Psoas muscle (tissue), 8 donors: Measurements from ENCODE around the gene UBL7. TPM values are rescaled to one million over a fixed set of nuclear protein-coding genes. Genes with fewer than 3 reads are reported as not detected.
"Not testable (repeated sequence)": the region's sequence is repeated elsewhere in the genome, so short reads cannot be mapped to it uniquely, and the experiment has no call there.

Source experiments
- ATAC-seq, 4 donors: fragments of 200-7000 bp; cut with Tn5 transposase; one replicate each; pipeline ENCODE4 v1.9.1; 2020; ENCODE audit warnings: moderate library complexity in 3 of 4, mild to moderate bottlenecking in 2 of 4
- DNase-seq, 2 donors: peaks; one replicate each; pipeline ENCODE4 v3.0.0-alpha.2; 2020
- H3K27ac ChIP-seq: fragments of 200-600 bp; one replicate; pipeline ENCODE4 v1.8.0; 2022
- H3K27me3 ChIP-seq, 3 donors: fragments of 200-600 bp in 1 of 3; one replicate each; pipeline versions ENCODE4 v1.6.1 to v1.8.0; 2013 to 2022; ENCODE audit warnings: low read length in 2 of 3, mild to moderate bottlenecking in 2 of 3, moderate library complexity in 1 of 3; ENCODE audit not compliant: insufficient read depth in 3 of 3
- H3K36me3 ChIP-seq, 2 donors: fragments of 200-600 bp in 1 of 2; one replicate each; pipeline versions ENCODE4 v1.6.1 to v1.8.0; 2013 to 2022; ENCODE audit warnings: low read depth in 1 of 2, mild to moderate bottlenecking in 1 of 2, moderate library complexity in 1 of 2; ENCODE audit not compliant: insufficient read depth in 1 of 2
- H3K4me1 ChIP-seq: fragments of 200-600 bp; one replicate; pipeline ENCODE4 v1.8.0; 2022
- H3K4me3 ChIP-seq: fragments of 200-600 bp; one replicate; pipeline ENCODE4 v1.8.0; 2022; ENCODE audit warnings: mild to moderate bottlenecking
- H3K9me3 ChIP-seq: fragments of 200-600 bp; one replicate; pipeline ENCODE4 v1.8.0; 2022
- CTCF ChIP-seq: fragments of 200-600 bp; IDR thresholded peaks from one replicate; pipeline ENCODE4 v1.8.0; 2022; ENCODE audit warnings: antibody characterized with exemption
- WGBS, 3 donors: extraction: QIAGEN DNeasy Blood & Tissue Kit; methylation state at CpG; one replicate each; pipeline versions ENCODE4 v1.1.6 to v1.1.7; 2013; 5-methylcytosine and 5-hydroxymethylcytosine counted together
- intact Hi-C, 2 donors: fragments of 100-400 bp; cut with DNase I; formaldehyde crosslinking; loops; one replicate each; pipeline versions ENCODE4 v1.11.0 to v1.14.2; 2022
- polyA plus RNA-seq, 3 donors: library from polyadenylated mRNA; stranded (reverse); fragments of 200-250 nt; gene quantifications; one replicate each; pipeline ENCODE4 v1.2.3, GENCODE V29; 2013
- total RNA-seq, 4 donors: library from RNA; stranded (reverse); fragmentation: NEBNext Ultra II Directional in 2 of 4; extraction: Animal tissue kit (Norgen Biotek cat#: 25700) in 2 of 4; gene quantifications; one replicate each; pipeline versions ENCODE4 v1.2.1 to v1.2.4, GENCODE V29; 2021 to 2023
- donor health status: healthy with polysubstance abuse.
- donor health status: DM: no; HTN: no; CAD: no; lungs with moderate emphysema.
- donor health status: Bipolar disorder and iron deficiency.
- donor health status: healthy.
- donor health status: DM: yes; HTN: yes; CAD: no.
- donor health status: DM: no; HTN: no; CAD: no.
- donor health status: DM: no; HTN: no; CAD: no.
- donor health status: DM: yes; HTN: yes; CAD: no.

UBL7 gene
- total and polyA plus RNA-seq, 7 donors: 45.5 to 91.7 (median 61.3) TPM

DNA sequence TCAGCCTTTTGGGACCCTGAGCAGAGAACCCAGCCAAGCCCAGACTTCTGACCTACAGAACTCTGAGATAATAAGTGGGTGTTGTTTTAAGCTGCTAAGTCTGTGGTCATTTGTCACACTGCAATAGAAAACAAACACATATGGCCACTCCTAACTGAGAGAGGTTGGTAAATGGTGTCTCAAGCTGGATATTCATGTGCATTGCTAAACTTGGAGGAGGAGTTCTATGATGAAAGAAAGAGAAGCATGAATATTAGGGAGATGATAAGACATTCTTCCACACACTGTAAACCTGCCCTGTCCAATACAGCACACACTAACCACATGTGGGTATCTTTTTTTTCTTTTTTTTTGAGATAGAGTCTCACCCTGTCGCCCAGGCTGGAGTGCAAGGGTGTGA, 27.8 kb upstream of the UBL7 start:
- 92 to 100% (median 94%) methylated on average over 1 of the region's 1 CpG for WGBS, 3 donors
- H3K4me3 ChIP-seq: no peak overlapping the region
- ATAC-seq (no peak), DNase-seq (no peak)
- H3K9me3 ChIP-seq: no peaks in the 10 kb centered on the region
- intact Hi-C loops: loop anchor here (2.0 to 5.0 kb wide), 4 partner anchors 46 to 114 kb away; no protein-coding TSS in a partner anchor
- TF ChIP-seq CTCF: no peak
- H3K27me3 ChIP-seq: no peaks in the 10 kb centered on the region
- no peaks in the 10 kb centered on the region for H3K36me3 ChIP-seq
- no peaks in the 10 kb centered on the region for H3K4me1 ChIP-seq
- no peak overlapping the region for H3K27ac ChIP-seq

DNA sequence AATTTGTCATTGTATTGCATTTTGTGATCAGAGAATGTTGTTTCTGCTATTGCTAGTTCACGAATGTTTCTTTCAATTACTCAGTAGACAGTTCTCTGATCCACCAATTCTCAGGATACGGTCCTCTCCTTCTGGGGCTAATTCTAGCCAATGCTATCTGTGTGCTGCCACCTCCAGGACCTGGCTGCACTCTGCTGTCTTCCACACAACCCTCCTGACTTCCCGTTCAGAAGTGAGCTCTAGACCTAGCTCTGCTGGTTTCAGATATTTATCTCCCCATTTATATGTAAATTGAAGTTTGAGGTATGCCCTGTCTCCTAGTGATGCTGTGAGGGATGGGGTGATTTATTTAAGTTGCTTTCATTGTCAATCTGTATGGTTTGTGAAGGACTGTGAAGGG, 21.7 kb upstream of the UBL7 start:
- no peak for DNase-seq
- no peak overlapping the region for H3K4me3 ChIP-seq
- no peak for TF ChIP-seq CTCF
- no peaks in the 10 kb centered on the region for H3K4me1 ChIP-seq
- no peaks in the 10 kb centered on the region for H3K27me3 ChIP-seq
- H3K9me3 ChIP-seq: no peaks in the 10 kb centered on the region
- H3K36me3 ChIP-seq: peaks cover 0 to 4% of the 10 kb centered on the region in 2 donors
- H3K27ac ChIP-seq: no peak overlapping the region
- 46 to 60% (median 51%) methylated on average over 3 of the region's 3 CpGs for WGBS, 3 donors
- intact Hi-C loops: no loop called here
- ATAC-seq: peak in 3 of 4 donors; percentile 57 to 73 (median 64)

DNA sequence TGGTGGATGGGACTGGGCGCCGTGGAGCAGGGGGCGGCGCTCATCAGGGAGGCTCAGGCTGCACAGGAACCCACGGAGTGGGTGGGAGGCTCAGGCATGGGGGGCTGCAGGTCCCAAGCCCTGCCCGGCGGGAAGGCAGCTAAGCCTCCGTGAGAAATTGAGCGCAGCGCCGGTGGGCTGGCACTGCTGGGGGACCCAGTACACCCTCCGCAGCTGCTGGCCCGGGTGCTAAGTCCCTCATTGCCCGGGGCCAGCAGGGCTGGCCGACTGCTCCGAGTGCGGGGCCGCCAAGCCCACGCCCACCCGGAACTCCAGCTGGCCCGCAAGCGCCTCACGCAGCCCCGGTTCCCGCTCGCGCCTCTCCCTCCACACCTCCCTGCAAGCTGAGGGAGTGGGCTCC, 19.4 kb upstream of the UBL7 start:
- H3K9me3 ChIP-seq, H3K27ac ChIP-seq, ATAC-seq, H3K4me1 ChIP-seq, H3K36me3 ChIP-seq, intact Hi-C loops, H3K4me3 ChIP-seq, H3K27me3 ChIP-seq, DNase-seq: not testable (repeated sequence)
- WGBS, 3 donors: 93 to 97% (median 93%) methylated on average over 11 to 27 of the region's 27 CpGs

DNA sequence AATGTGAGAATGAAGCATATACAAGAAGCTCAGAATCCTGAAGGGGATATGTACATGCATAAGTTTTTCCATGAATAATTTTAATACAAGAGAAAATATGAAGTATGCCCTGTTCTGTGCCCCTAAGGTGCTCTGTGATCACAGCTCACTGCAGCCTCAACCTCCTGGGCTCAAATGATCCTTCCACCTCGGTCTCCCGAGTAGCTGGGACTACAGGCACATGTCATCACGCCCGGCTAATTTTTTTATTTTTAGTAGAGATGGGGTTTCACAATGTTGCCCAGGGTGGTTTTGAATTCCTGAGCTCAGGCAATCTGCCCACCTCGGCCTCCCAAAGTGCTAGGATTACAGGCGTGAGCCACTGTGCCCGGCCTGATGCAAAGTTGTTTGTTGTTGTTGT, 10.7 kb upstream of the UBL7 start:
- H3K27me3 ChIP-seq, H3K9me3 ChIP-seq, intact Hi-C loops: not testable (repeated sequence)
- WGBS, 3 donors: 30 to 54% (median 38%) methylated on average over 7 of the region's 7 CpGs
- Histone ChIP-seq H3K4me1 (peaks cover 11% of the 10 kb centered on the region), H3K36me3 (peaks cover 0 to 15% of the 10 kb centered on the region in 2 donors), H3K27ac (peak overlapping the region; percentile 80), H3K4me3 (peak overlapping the region; percentile 8)
- ATAC-seq (peak; percentile 79 to 88 (median 84)), DNase-seq (peak in 1 of 2 donors; percentile 67)

DNA sequence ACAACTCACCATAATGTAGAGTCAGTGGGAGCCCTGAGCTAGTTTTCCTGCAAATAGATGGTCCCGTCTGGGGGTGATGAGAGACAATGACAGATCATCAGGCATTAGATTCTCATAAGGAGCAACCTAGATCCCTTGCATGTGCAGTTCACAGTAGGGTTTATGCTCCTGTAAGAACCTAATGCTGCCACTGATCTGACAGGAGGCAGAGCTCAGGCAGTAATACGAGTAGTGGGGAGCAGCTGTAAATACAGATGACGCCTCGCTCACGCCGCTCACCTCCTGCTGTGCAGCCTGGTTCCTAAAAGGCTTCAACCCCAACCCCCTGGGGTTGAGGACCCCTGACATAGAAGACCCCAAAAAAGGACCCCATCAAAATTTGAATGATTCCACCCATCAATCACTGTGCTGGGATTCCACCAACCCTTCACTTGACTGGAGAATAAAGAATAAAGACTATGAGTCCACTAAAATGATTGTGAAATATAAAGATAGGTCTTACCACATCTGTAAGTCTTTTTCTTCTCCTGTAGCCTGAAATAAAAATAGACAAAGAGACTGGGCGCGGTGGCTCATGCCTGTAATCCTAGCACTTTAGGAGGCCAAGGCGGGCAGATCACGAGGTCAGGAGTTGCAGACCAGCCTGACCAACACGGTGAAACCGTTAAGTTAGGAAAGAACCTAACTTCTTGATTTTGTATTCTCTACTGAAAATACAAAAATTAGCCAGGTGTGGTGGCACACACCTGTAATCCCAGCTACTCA, 9.9 kb upstream of the UBL7 start:
- peaks cover 0 to 22% of the 10 kb centered on the region in 2 donors for H3K36me3 ChIP-seq
- no peak for TF ChIP-seq CTCF
- ATAC-seq: peak; percentile 91 to 96 (median 92)
- peak overlapping the region; percentile 8 for H3K4me3 ChIP-seq
- H3K9me3 ChIP-seq: no peaks in the 10 kb centered on the region
- peaks cover 11% of the 10 kb centered on the region for H3K4me1 ChIP-seq
- 57 to 76% (median 67%) methylated on average over 12 of the region's 12 CpGs for WGBS, 3 donors
- no peaks in the 10 kb centered on the region for H3K27me3 ChIP-seq
- intact Hi-C loops: no loop called here
- DNase-seq: peak; percentile 44 to 74
- peak overlapping the region; percentile 80 for H3K27ac ChIP-seq
